SK-N-SH (cell line): Measurements from ENCODE around the gene ZNF679. TPM values are rescaled to one million over a fixed set of nuclear protein-coding genes. Genes with fewer than 3 reads are reported as not detected.
A peak's percentile ranks its signal among the peaks of the same experiment; 100 is the strongest.

Source experiments
- CTCF ChIA-PET: fragments of 300-600, 350-600 bp; formaldehyde crosslinking; extraction: SDS; loops from one replicate; lab custom pipeline; 2021; lab: Yijun Ruan, JAX
- POLR2A ChIA-PET: fragments of 350-600 bp; sonication (Branson Sonifier 250); formaldehyde crosslinking; extraction: SDS; loops from one replicate; lab custom pipeline; 2020; ENCODE audit warnings: antibody characterized with exemption, inconsistent platforms; lab: Yijun Ruan, JAX
- DNase-seq: peaks from one replicate; pipeline ENCODE4 v3.0.0; 2012
- H2AFZ ChIP-seq: fragments of 200-600 bp; sonication (generic); 2 replicates; pipeline ENCODE4 v1.8.1; 2016; ENCODE audit warnings: antibody characterized with exemption, mild to moderate bottlenecking, low read depth
- H3F3A ChIP-seq: fragments of 200-600 bp; sonication (generic); replicated peaks from 2 replicates; pipeline ENCODE3; 2016; ENCODE audit warnings: antibody characterized with exemption, mild to moderate bottlenecking; ENCODE audit not compliant: insufficient read depth
- H3K27ac ChIP-seq, 2 experiments: fragments of 200-500 bp in 1 of 2; fragments of 200-600 bp in 1 of 2; sonication (Bioruptor generic) in 1 of 2; sonication (generic), shearing (Covaris generic) in 1 of 2; 2 replicates each; pipeline versions ENCODE4 v1.5.1 to v1.6.1; 2014 to 2016; ENCODE audit warnings: low read depth in 2 of 2, inconsistent platforms in 1 of 2, low read length in 1 of 2, mild to moderate bottlenecking in 1 of 2, mixed read lengths in 1 of 2
- H3K27me3 ChIP-seq: fragments of 200-600 bp; sonication (generic), shearing (Covaris generic); 2 replicates; pipeline ENCODE4 v1.6.1; 2016; ENCODE audit warnings: mixed run types; ENCODE audit not compliant: insufficient read depth
- H3K36me3 ChIP-seq, 2 experiments: fragments of 200-500 bp in 1 of 2; fragments of 200-600 bp in 1 of 2; sonication (Bioruptor generic) in 1 of 2; sonication (generic) in 1 of 2; replicated peaks in 1 of 2; 2 replicates each; pipeline versions ENCODE3 to v1.5.1; 2014 to 2016; ENCODE audit warnings: low read length in 1 of 2, mild to moderate bottlenecking in 1 of 2; ENCODE audit not compliant: insufficient read depth in 2 of 2, control insufficient read depth in 1 of 2
- H3K4me1 ChIP-seq, 2 experiments: fragments of 200-500 bp in 1 of 2; fragments of 200-600 bp in 1 of 2; sonication (Bioruptor generic) in 1 of 2; sonication (generic), shearing (Covaris generic) in 1 of 2; 2 replicates each; pipeline versions ENCODE4 v1.5.1 to v1.6.1; 2014 to 2016; ENCODE audit warnings: low read depth in 1 of 2, low read length in 1 of 2, mixed run types in 1 of 2; ENCODE audit not compliant: insufficient read depth in 2 of 2, control insufficient read depth in 1 of 2
- H3K4me2 ChIP-seq: fragments of 200-600 bp; sonication (generic), shearing (Covaris generic); 2 replicates; pipeline ENCODE4 v1.6.1; 2017; ENCODE audit warnings: mixed run types
- H3K4me3 ChIP-seq, 2 experiments: fragments of 200-500 bp in 1 of 2; fragments of 200-600 bp in 1 of 2; sonication (Bioruptor generic) in 1 of 2; sonication (generic), shearing (Covaris generic) in 1 of 2; 2 replicates each; pipeline versions ENCODE4 v1.5.1 to v1.8.1; 2014 to 2016; ENCODE audit warnings: low read depth in 2 of 2, inconsistent platforms in 1 of 2, low read length in 1 of 2, mild to moderate bottlenecking in 1 of 2, mixed read lengths in 1 of 2, moderate library complexity in 1 of 2
- H3K79me2 ChIP-seq: fragments of 200-600 bp; sonication (generic); 2 replicates; pipeline ENCODE4 v1.8.1; 2017; ENCODE audit warnings: mild to moderate bottlenecking; ENCODE audit not compliant: insufficient read depth
- H3K9ac ChIP-seq: fragments of 200-600 bp; sonication (generic); 2 replicates; pipeline ENCODE4 v1.6.1; 2017; ENCODE audit warnings: mixed run types
- H3K9me2 ChIP-seq: fragments of 200-600 bp; sonication (generic); 2 replicates; pipeline ENCODE4 v1.6.1; 2017; ENCODE audit warnings: mixed run types
- H3K9me3 ChIP-seq: fragments of 200-600 bp; sonication (generic); 2 replicates; pipeline ENCODE4 v1.6.1; 2017; ENCODE audit warnings: mixed run types, mild to moderate bottlenecking, moderate library complexity
- H4K20me1 ChIP-seq: fragments of 200-600 bp; sonication (generic); 2 replicates; pipeline ENCODE4 v1.6.1; 2017; ENCODE audit warnings: mild to moderate bottlenecking, mixed run types; ENCODE audit not compliant: insufficient read depth
- CHD2 ChIP-seq: fragments of 150-350 bp; IDR thresholded peaks from 2 replicates; pipeline ENCODE4 v1.6.1; 2018; ENCODE audit warnings: low read length; ENCODE audit not compliant: partially characterized antibody
- ELF1 ChIP-seq: IDR thresholded peaks from 2 replicates; pipeline ENCODE4 v1.4.0; 2012
- GABPA ChIP-seq: IDR thresholded peaks from 2 replicates; pipeline ENCODE4 v1.4.0; 2012; ENCODE audit warnings: low read depth, mild to moderate bottlenecking
- IRF3 ChIP-seq: fragments of 150-350 bp; IDR thresholded peaks from 2 replicates; pipeline ENCODE4 v1.6.1; 2016; ENCODE audit warnings: mild to moderate bottlenecking, low read depth, low read length
- MAX ChIP-seq: IDR thresholded peaks from 2 replicates; pipeline ENCODE4 v1.4.0; 2012; ENCODE audit warnings: low read depth
- MEF2A ChIP-seq: IDR thresholded peaks from 2 replicates; pipeline ENCODE4 v1.4.0; 2012; ENCODE audit warnings: low read depth, borderline replicate concordance
- MXI1 ChIP-seq: IDR thresholded peaks from 2 replicates; pipeline ENCODE4 v1.6.1; 2012; ENCODE audit warnings: mild to moderate bottlenecking, low read depth, low read length, improper control_type of control experiment
- NRF1 ChIP-seq: IDR thresholded peaks from 2 replicates; pipeline ENCODE4 v1.6.1; 2012; ENCODE audit warnings: low read depth, mild to moderate bottlenecking, low read length
- PBX3 ChIP-seq: IDR thresholded peaks from 2 replicates; pipeline ENCODE4; 2012
- RCOR1 ChIP-seq: fragments of 150-350 bp; IDR thresholded peaks from 2 replicates; pipeline ENCODE4 v1.6.1; 2017; ENCODE audit warnings: antibody characterized with exemption, low read length
- REST ChIP-seq: IDR thresholded peaks from 2 replicates; pipeline ENCODE4 v1.6.1; 2012; ENCODE audit warnings: mild to moderate bottlenecking, low read depth, low read length, moderate library complexity
- RFX5 ChIP-seq: IDR thresholded peaks from 2 replicates; pipeline ENCODE4 v1.6.1; 2012; ENCODE audit warnings: mild to moderate bottlenecking, improper control_type of control experiment, low read length
- RXRA ChIP-seq: IDR thresholded peaks from 2 replicates; pipeline ENCODE4 v1.4.0; 2012; ENCODE audit warnings: low read depth, mild to moderate bottlenecking, borderline replicate concordance
- TEAD4 ChIP-seq: IDR thresholded peaks from 2 replicates; pipeline ENCODE4 v1.4.0; 2012; ENCODE audit warnings: mild to moderate bottlenecking, borderline replicate concordance; ENCODE audit not compliant: insufficient read depth
- ZBTB33 ChIP-seq: IDR thresholded peaks from 2 replicates; pipeline ENCODE4 v1.4.0; 2012; ENCODE audit warnings: low read depth, borderline replicate concordance
- WGBS: methylation state at CpG from one replicate; pipeline ENCODE4 v1.1.6; 2017; ENCODE audit warnings: low lambda C conversion rate; 5-methylcytosine and 5-hydroxymethylcytosine counted together
- polyA plus RNA-seq, 3 experiments: library from polyadenylated mRNA; depleted of rRNA; stranded (reverse); fragments of >200 nt; gene quantifications; 2 replicates each; pipeline ENCODE4 v1.2.3, GENCODE V29; 2012

ZNF679 gene
- polyA plus RNA-seq, 1 of the 3 experiments (the other 2 are of a cell fraction): not detected

GRCh38 chr7:64312826-64313225, 84.6 kb downstream of the ZNF679 start:
- Histone ChIP-seq H3K36me3 (peaks cover 5 to 13% of the 10 kb centered on the region in 2 experiments), H3K27me3 (no peaks in the 10 kb centered on the region), H3K9ac (no peak overlapping the region), H3K4me1 (peaks cover 0 to 27% of the 10 kb centered on the region in 2 experiments; a peak in 2 of 4 replicates), H3F3A (peaks cover 12% of the 10 kb centered on the region), H3K9me2 (no peaks in the 10 kb centered on the region), H4K20me1 (no peaks in the 10 kb centered on the region), H3K79me2 (peaks cover 40% of the 10 kb centered on the region), H3K4me2 (no peak overlapping the region), H2AFZ (peak overlapping the region; percentile 86; the same call in 1 of the 2 replicates), H3K27ac (peak overlapping the region in 1 of 2 experiments; percentile 80; a peak in 2 of 4 replicates), H3K4me3 (no peak overlapping the region), H3K9me3 (peaks cover 6% of the 10 kb centered on the region; the same call in 1 of the 2 replicates)
- WGBS: 35% methylated on average over 2 of the region's 2 CpGs
- no peak for TF ChIP-seq TEAD4
- TF ChIP-seq RXRA: no peak
- no peak for TF ChIP-seq PBX3
- TF ChIP-seq GABPA: no peak
- TF ChIP-seq ZBTB33: no peak
- no peak for TF ChIP-seq NRF1
- ChIA-PET CTCF (no interaction called here), POLR2A (no interaction called here)
- no peak for DNase-seq

- H3K36me3 ChIP-seq: peaks cover 13 to 17% of the 10 kb centered on the region in 2 experiments
- H3K4me3 ChIP-seq: peak within 1 kb of the TSS; percentile 80 to 89
- peak within 1 kb of the TSS; percentile 85 for H3K4me2 ChIP-seq
- CTCF ChIA-PET: interaction anchor here (1.4 kb wide), 1 partner anchor 8 kb away, joined by 3 read pairs; no protein-coding TSS in a partner anchor
- peak within 1 kb of the TSS; percentile 86 for H2AFZ ChIP-seq
- H3F3A ChIP-seq: peaks cover 8% of the 10 kb centered on the region
- H3K27me3 ChIP-seq: no peaks in the 10 kb centered on the region
- H3K79me2 ChIP-seq: peaks cover 49% of the 10 kb centered on the region
- H4K20me1 ChIP-seq: no peaks in the 10 kb centered on the region
- H3K9me2 ChIP-seq: no peaks in the 10 kb centered on the region; the same call in 1 of the 2 replicates
- H3K27ac ChIP-seq: peak within 1 kb of the TSS; percentile 63 to 85
- peak within 1 kb of the TSS; percentile 91 for H3K9ac ChIP-seq
- DNase-seq: peak; percentile 91
- WGBS: under 1% methylated on average over 28 of the region's 33 CpGs
- POLR2A ChIA-PET: interaction anchor here (0.9 to 1.4 kb wide), 3 partner anchors 150 to 261 kb away, joined by 4 to 10 read pairs (median 9); partner anchors contain the start of gene ZNF680
- H3K4me1 ChIP-seq: peaks cover 0 to 24% of the 10 kb centered on the region in 2 experiments; a peak in 2 of 4 replicates
- peaks cover 12% of the 10 kb centered on the region for H3K9me3 ChIP-seq
- TF ChIP-seq ELF1 (peak; percentile 86), REST (peak; percentile 23; the same call in 1 of the 2 replicates), MXI1 (peak; percentile 92), RCOR1 (peak; percentile 62; the same call in 1 of the 2 replicates), CHD2 (peak; percentile 83), MEF2A (no peak), PBX3 (peak; percentile 94), RFX5 (peak; percentile 75), IRF3 (peak; percentile 85), MAX (0 out of 2 replicates have a peak, but pooled peaks have one; percentile 31)
These were observed 85.6 kb downstream of the ZNF679 start, which contains the start of gene ZNF736 for GRCh38 chr7:64313740-64314491. TSS of gene ZNF736 (plus strand) at chr7:64313961. CDS start at chr7:64314151, 190 bp downstream.
